ENCODE measurements around the gene ZFHX2. TPM values are rescaled to one million over a fixed set of nuclear protein-coding genes. Genes with fewer than 3 reads are reported as not detected.
A peak's percentile ranks its signal among the peaks of the same experiment; 100 is the strongest.

The ZFHX2 gene
- total and polyA plus RNA-seq, 9 donors = 0.35 to 2.5 (median 1.8) TPM

DNA sequence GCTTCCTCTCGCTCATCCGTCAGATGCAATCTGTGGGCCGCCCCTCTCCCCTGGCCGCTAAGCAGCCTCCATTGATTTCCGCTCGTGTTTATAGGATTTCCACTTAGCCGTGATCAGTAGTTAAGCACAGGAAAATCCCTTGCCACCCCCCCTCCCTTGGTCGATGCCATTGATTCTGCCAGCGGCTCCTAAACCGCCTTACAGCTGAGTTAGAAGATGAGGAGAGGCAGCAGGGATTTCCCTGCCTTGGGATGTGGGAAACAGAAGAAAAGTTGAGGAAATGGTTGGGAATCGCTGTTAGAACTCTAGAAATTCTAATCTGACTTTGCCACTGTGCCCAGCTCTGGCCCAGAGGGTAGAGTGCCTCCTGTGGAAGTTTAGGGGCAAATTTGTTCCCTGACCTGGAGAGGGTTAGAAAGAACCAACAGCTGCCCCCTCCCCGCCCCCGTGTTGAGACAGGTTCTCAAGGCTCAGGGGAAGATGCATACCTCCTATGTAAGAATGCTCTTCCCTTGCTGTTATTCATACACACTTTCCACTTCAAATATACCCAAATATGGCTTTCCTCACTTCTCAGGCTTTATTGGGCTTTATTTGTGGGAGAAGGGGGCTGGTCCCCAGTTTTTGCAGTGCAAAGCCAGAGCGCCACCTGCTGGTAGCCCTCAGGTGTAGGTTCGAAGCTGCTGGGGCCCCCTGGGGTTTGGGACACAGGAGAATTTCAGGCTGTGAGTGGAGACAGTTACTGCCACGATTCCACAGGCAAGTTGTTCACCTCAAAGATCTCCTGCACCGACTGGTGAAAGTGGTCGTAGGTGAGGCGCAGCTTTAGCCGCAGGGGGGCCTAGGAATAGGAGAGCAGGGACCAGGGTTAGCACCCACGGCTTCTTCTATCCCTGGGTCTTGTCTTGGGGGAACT, 7.7 kb upstream of the ZFHX2 start:
- peaks cover 34% of the 10 kb centered on the region for H3K36me3 ChIP-seq (ENCODE audit: control insufficient read depth, insufficient read depth, low read length)
- 70% methylated on average over 12 of the region's 21 CpGs for WGBS (ENCODE audit: insufficient coverage)
- H3K27me3 ChIP-seq (ENCODE audit: control insufficient read depth, insufficient read depth, low read length) = no peaks in the 10 kb centered on the region
- H3K27ac ChIP-seq (ENCODE audit: low read length) = no peak overlapping the region
- no peak overlapping the region for H3K4me3 ChIP-seq (ENCODE audit: low read length)
- peaks cover 12% of the 10 kb centered on the region for H3K4me1 ChIP-seq (ENCODE audit: control insufficient read depth, insufficient read depth, low read length)
- no peaks in the 10 kb centered on the region for H3K9me3 ChIP-seq (replicated peaks; ENCODE audit: control insufficient read depth, low read depth, low read length)
- peak; percentile 26 for DNase-seq

- Histone ChIP-seq H3K27me3 (ENCODE audit: control insufficient read depth, insufficient read depth, low read length) (no peaks in the 10 kb centered on the region), H3K9me3 (replicated peaks; ENCODE audit: control insufficient read depth, low read depth, low read length) (no peaks in the 10 kb centered on the region), H3K4me3 (ENCODE audit: low read length) (no peak overlapping the region), H3K36me3 (ENCODE audit: control insufficient read depth, insufficient read depth, low read length) (peaks cover 34% of the 10 kb centered on the region), H3K27ac (ENCODE audit: low read length) (no peak overlapping the region), H3K4me1 (ENCODE audit: control insufficient read depth, insufficient read depth, low read length) (peaks cover 12% of the 10 kb centered on the region)
- DNase-seq = no peak
- 85% methylated on average over 4 of the region's 10 CpGs for WGBS (ENCODE audit: insufficient coverage)
These were observed 6.9 kb upstream of the ZFHX2 start for GRCh38 chr14:23558346-23559009.

GRCh38 chr14:23557946-23558345, 6.4 kb upstream of the ZFHX2 start:
- Histone ChIP-seq H3K36me3 (ENCODE audit: control insufficient read depth, insufficient read depth, low read length) (peaks cover 34% of the 10 kb centered on the region), H3K4me1 (ENCODE audit: control insufficient read depth, insufficient read depth, low read length) (peaks cover 12% of the 10 kb centered on the region), H3K27ac (ENCODE audit: low read length) (no peak overlapping the region), H3K4me3 (ENCODE audit: low read length) (no peak overlapping the region), H3K9me3 (replicated peaks; ENCODE audit: control insufficient read depth, low read depth, low read length) (no peaks in the 10 kb centered on the region), H3K27me3 (ENCODE audit: control insufficient read depth, insufficient read depth, low read length) (no peaks in the 10 kb centered on the region)
- no peak for DNase-seq
- WGBS (ENCODE audit: insufficient coverage) = no CpG with 5 or more reads among the region's 1 CpG

- Histone ChIP-seq H3K4me1 (ENCODE audit: control insufficient read depth, insufficient read depth, low read length) (peaks cover 12% of the 10 kb centered on the region), H3K27ac (ENCODE audit: low read length) (no peak overlapping the region), H3K4me3 (ENCODE audit: low read length) (no peak overlapping the region), H3K36me3 (ENCODE audit: control insufficient read depth, insufficient read depth, low read length) (peaks cover 34% of the 10 kb centered on the region), H3K9me3 (replicated peaks; ENCODE audit: control insufficient read depth, low read depth, low read length) (no peaks in the 10 kb centered on the region), H3K27me3 (ENCODE audit: control insufficient read depth, insufficient read depth, low read length) (no peaks in the 10 kb centered on the region)
- WGBS (ENCODE audit: insufficient coverage) = 84% methylated on average over 2 of the region's 2 CpGs
- no peak for DNase-seq
These were observed 6.0 kb upstream of the ZFHX2 start for GRCh38 chr14:23557521-23557920.

- Histone ChIP-seq H3K4me3 (ENCODE audit: low read length) (peak overlapping the region; percentile 99), H3K36me3 (ENCODE audit: control insufficient read depth, insufficient read depth, low read length) (peaks cover 34% of the 10 kb centered on the region), H3K9me3 (replicated peaks; ENCODE audit: control insufficient read depth, low read depth, low read length) (no peaks in the 10 kb centered on the region), H3K27me3 (ENCODE audit: control insufficient read depth, insufficient read depth, low read length) (no peaks in the 10 kb centered on the region), H3K27ac (ENCODE audit: low read length) (peak overlapping the region; percentile 95), H3K4me1 (ENCODE audit: control insufficient read depth, insufficient read depth, low read length) (peaks cover 14% of the 10 kb centered on the region)
- no peak for DNase-seq
- WGBS (ENCODE audit: insufficient coverage) = 46% methylated on average over 15 of the region's 17 CpGs
These were observed 5.3 kb upstream of the ZFHX2 start for GRCh38 chr14:23556700-23557440.

GRCh38 chr14:23555882-23556699, 4.5 kb upstream of the ZFHX2 start, which contains the start of gene THTPA:
TSS of gene THTPA (plus strand) at chr14:23556271. CDS start at chr14:23556758, 487 bp downstream.
- under 1% methylated on average over 52 of the region's 54 CpGs for WGBS (ENCODE audit: insufficient coverage)

GRCh38 chr14:23555533-23555881, 3.9 kb upstream of the ZFHX2 start:
- peaks cover 10% of the 10 kb centered on the region for H3K27me3 ChIP-seq (ENCODE audit: control insufficient read depth, insufficient read depth, low read length)
- peak overlapping the region; percentile 99 for H3K4me3 ChIP-seq (ENCODE audit: low read length)
- H3K4me1 ChIP-seq (ENCODE audit: control insufficient read depth, insufficient read depth, low read length) = peaks cover 20% of the 10 kb centered on the region
- H3K9me3 ChIP-seq (replicated peaks; ENCODE audit: control insufficient read depth, low read depth, low read length) = no peaks in the 10 kb centered on the region
- peaks cover 26% of the 10 kb centered on the region for H3K36me3 ChIP-seq (ENCODE audit: control insufficient read depth, insufficient read depth, low read length)
- no peak for DNase-seq
- WGBS (ENCODE audit: insufficient coverage) = 0% methylated on average over 7 of the region's 14 CpGs
- H3K27ac ChIP-seq (ENCODE audit: low read length) = peak overlapping the region; percentile 95

More at GRCh38 chr14:23555882-23556699, 4.5 kb upstream of the ZFHX2 start, which contains the start of gene THTPA:
- Histone ChIP-seq H3K9me3 (replicated peaks; ENCODE audit: control insufficient read depth, low read depth, low read length) (no peaks in the 10 kb centered on the region), H3K4me1 (ENCODE audit: control insufficient read depth, insufficient read depth, low read length) (peaks cover 16% of the 10 kb centered on the region), H3K27ac (ENCODE audit: low read length) (peak within 1 kb of the TSS; percentile 95), H3K4me3 (ENCODE audit: low read length) (peak within 1 kb of the TSS; percentile 99), H3K36me3 (ENCODE audit: control insufficient read depth, insufficient read depth, low read length) (peaks cover 28% of the 10 kb centered on the region), H3K27me3 (ENCODE audit: control insufficient read depth, insufficient read depth, low read length) (peaks cover 4% of the 10 kb centered on the region)
- peak; percentile 96 for DNase-seq

- Histone ChIP-seq H3K4me3 (ENCODE audit: low read length) (peak overlapping the region; percentile 60), H3K27me3 (ENCODE audit: control insufficient read depth, insufficient read depth, low read length) (peaks cover 26% of the 10 kb centered on the region), H3K27ac (ENCODE audit: low read length) (peak overlapping the region; percentile 9), H3K9me3 (replicated peaks; ENCODE audit: control insufficient read depth, low read depth, low read length) (no peaks in the 10 kb centered on the region), H3K36me3 (ENCODE audit: control insufficient read depth, insufficient read depth, low read length) (no peaks in the 10 kb centered on the region), H3K4me1 (ENCODE audit: control insufficient read depth, insufficient read depth, low read length) (peaks cover 12% of the 10 kb centered on the region)
- no peak for DNase-seq
- under 1% methylated on average over 29 of the region's 37 CpGs for WGBS (ENCODE audit: insufficient coverage)
These were observed 726 bp downstream of the ZFHX2 start for GRCh38 chr14:23550812-23551265.

DNA sequence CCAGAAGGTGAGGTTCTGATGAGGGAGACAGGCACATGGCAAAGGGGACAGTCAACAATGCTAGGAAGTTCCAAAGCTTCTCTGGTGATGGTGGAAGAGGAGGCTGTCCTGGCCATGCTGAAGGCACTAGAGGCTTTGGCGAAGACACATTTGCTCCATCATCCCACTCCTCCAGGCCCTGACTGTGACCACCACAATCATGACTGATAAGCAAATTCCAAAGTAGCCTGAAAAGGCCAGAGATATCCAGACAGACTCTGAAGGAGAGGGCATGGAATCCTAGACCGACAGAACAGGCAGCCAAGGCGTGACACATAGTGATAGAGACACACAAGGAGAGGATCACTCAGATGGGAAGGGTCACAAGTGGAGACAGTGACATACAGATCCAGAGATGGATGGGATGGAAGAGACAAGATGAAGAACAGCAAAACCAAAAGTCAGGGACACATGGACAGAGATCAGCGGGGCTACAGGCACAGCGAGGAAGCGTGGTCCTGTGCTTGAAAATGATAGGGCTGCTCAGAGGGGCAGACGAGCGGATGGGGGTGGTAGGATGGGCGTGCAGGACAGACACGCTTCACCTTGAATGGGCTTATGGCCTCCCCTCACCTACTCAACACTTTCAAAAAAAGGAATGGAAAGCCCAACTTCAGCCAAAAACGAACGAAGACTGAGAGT, 1.3 kb downstream of the ZFHX2 start:
- H3K4me3 ChIP-seq (ENCODE audit: low read length) = peak overlapping the region; percentile 60
- H3K4me1 ChIP-seq (ENCODE audit: control insufficient read depth, insufficient read depth, low read length) = peaks cover 13% of the 10 kb centered on the region
- DNase-seq = no peak
- H3K27ac ChIP-seq (ENCODE audit: low read length) = no peak overlapping the region
- peaks cover 26% of the 10 kb centered on the region for H3K27me3 ChIP-seq (ENCODE audit: control insufficient read depth, insufficient read depth, low read length)
- H3K36me3 ChIP-seq (ENCODE audit: control insufficient read depth, insufficient read depth, low read length) = no peaks in the 10 kb centered on the region
- H3K9me3 ChIP-seq (replicated peaks; ENCODE audit: control insufficient read depth, low read depth, low read length) = no peaks in the 10 kb centered on the region
- 26% methylated on average over 4 of the region's 12 CpGs for WGBS (ENCODE audit: insufficient coverage)
